Smooth muscle cell (in vitro differentiated cells): ENCODE results near the gene PLAAT2. TPM values are rescaled to one million over a fixed set of nuclear protein-coding genes. Genes with fewer than 3 reads are reported as not detected.

Experiments used
- DNase-seq: peaks from one replicate; lab custom pipeline; 2025; ENCODE audit not compliant: unreplicated experiment; lab: John Stamatoyannopoulos, UW
- H2AFZ ChIP-seq: fragments of 200-600 bp; sonication (generic); 2 replicates; pipeline ENCODE4 v1.6.0; 2016; ENCODE audit warnings: antibody characterized with exemption, low read depth, mild to moderate bottlenecking
- H3F3A ChIP-seq: fragments of 200-600 bp; sonication (generic); 2 replicates; pipeline ENCODE4 v1.6.0; 2017; ENCODE audit warnings: antibody characterized with exemption, low read depth
- H3K27ac ChIP-seq: fragments of 200-600 bp; sonication (generic); 2 replicates; pipeline ENCODE4 v1.5.1; 2016; ENCODE audit warnings: low read depth, mild to moderate bottlenecking
- H3K27me3 ChIP-seq: fragments of 200-600 bp; sonication (generic); 2 replicates; pipeline ENCODE4 v1.6.1; 2016; ENCODE audit warnings: low read depth, mild to moderate bottlenecking
- H3K36me3 ChIP-seq: fragments of 200-600 bp; sonication (generic); 2 replicates; pipeline ENCODE4 v1.5.1; 2016; ENCODE audit warnings: low read depth
- H3K4me1 ChIP-seq: fragments of 200-600 bp; sonication (generic); 2 replicates; pipeline ENCODE4 v1.5.1; 2016; ENCODE audit warnings: low read depth
- H3K4me2 ChIP-seq: fragments of 200-600 bp; sonication (generic); 2 replicates; pipeline ENCODE4 v1.6.0; 2016; ENCODE audit warnings: mild to moderate bottlenecking
- H3K4me3 ChIP-seq: fragments of 200-600 bp; sonication (generic); 2 replicates; pipeline ENCODE4 v1.5.1; 2016; ENCODE audit warnings: mild to moderate bottlenecking
- H3K79me2 ChIP-seq: fragments of 200-600 bp; sonication (generic); 2 replicates; pipeline ENCODE4 v1.6.0; 2016; ENCODE audit warnings: low read depth, mild to moderate bottlenecking
- H3K9ac ChIP-seq: fragments of 200-600 bp; sonication (generic); 2 replicates; pipeline ENCODE4 v1.6.0; 2016; ENCODE audit warnings: low read depth
- H3K9me3 ChIP-seq: fragments of 200-600 bp; sonication (generic); replicated peaks from 2 replicates; pipeline ENCODE4 v1.5.1; 2016; ENCODE audit warnings: low read depth
- H4K20me1 ChIP-seq: fragments of 200-600 bp; sonication (generic); 2 replicates; pipeline ENCODE4 v1.6.0; 2016; ENCODE audit warnings: low read depth
- CTCF ChIP-seq: fragments of 200-600 bp; sonication (generic); IDR thresholded peaks from 2 replicates; pipeline ENCODE4 v1.5.1; 2017; ENCODE audit warnings: borderline replicate concordance, mild to moderate bottlenecking, antibody characterized with exemption; ENCODE audit not compliant: insufficient read depth, poor library complexity, severe bottlenecking
- WGBS: methylation state at CpG from one replicate; pipeline ENCODE4 v1.1.7; 2016; ENCODE audit warnings: low lambda C conversion rate; 5-methylcytosine and 5-hydroxymethylcytosine counted together
- polyA plus RNA-seq: library from polyadenylated mRNA; unstranded; fragments of >200 nt; fragmentation: Nextera tagmentation; extraction: Ambion mirVana; gene quantifications from 2 replicates; pipeline ENCODE4 v1.2.1, GENCODE V29; 2016
- total RNA-seq: library from RNA; depleted of rRNA; stranded (reverse); fragments of >200 nt; gene quantifications from 2 replicates; pipeline ENCODE4 v1.2.3, GENCODE V29; 2014

The PLAAT2 gene
- total and polyA plus RNA-seq, 2 experiments from 2014 or later: not detected

GRCh38 chr11:63560506-63561180 is 2.5 kb downstream of the PLAAT2 start:
- Histone ChIP-seq H3F3A (no peaks in the 10 kb centered on the region), H3K27ac (no peak overlapping the region), H4K20me1 (no peaks in the 10 kb centered on the region), H3K4me2 (no peak overlapping the region), H2AFZ (no peak overlapping the region), H3K27me3 (no peaks in the 10 kb centered on the region), H3K36me3 (no peaks in the 10 kb centered on the region), H3K79me2 (no peaks in the 10 kb centered on the region), H3K9ac (no peak overlapping the region), H3K4me1 (no peaks in the 10 kb centered on the region), H3K4me3 (no peak overlapping the region), H3K9me3 (no peaks in the 10 kb centered on the region)
- WGBS: 84% methylated on average over 7 of the region's 7 CpGs
- DNase-seq: no peak
- TF ChIP-seq CTCF: no peak

GRCh38 chr11:63558459-63559157 is 4.6 kb downstream of the PLAAT2 start:
- Histone ChIP-seq H3K36me3 (no peaks in the 10 kb centered on the region), H3K9me3 (no peaks in the 10 kb centered on the region), H3K4me1 (peaks cover 4% of the 10 kb centered on the region), H4K20me1 (no peaks in the 10 kb centered on the region), H3K9ac (no peak overlapping the region), H3F3A (no peaks in the 10 kb centered on the region), H3K27ac (no peak overlapping the region), H3K27me3 (no peaks in the 10 kb centered on the region), H3K4me3 (no peak overlapping the region), H2AFZ (no peak overlapping the region), H3K79me2 (no peaks in the 10 kb centered on the region), H3K4me2 (no peak overlapping the region)
- WGBS: 98% methylated on average over 7 of the region's 7 CpGs
- no peak for TF ChIP-seq CTCF
- no peak for DNase-seq

DNA sequence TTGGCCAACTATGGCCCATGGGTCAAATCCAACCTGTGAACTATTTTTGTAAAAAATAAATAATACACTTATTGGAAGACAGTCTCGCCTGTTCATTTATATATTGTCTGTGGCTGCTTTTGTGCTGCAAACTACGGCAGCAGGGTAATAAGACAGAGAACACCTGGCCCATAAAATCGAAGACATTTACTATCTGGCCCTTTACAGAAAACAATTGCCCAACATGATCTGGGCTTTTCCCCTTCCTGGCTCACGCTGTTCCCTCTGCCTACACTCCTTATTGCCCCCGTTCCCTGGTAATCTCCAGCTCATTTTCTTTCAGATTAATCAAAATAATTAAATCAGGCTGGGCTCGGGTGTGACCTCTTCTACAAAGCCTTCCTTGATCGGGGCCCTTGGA is 5.6 kb downstream of the PLAAT2 start:
- Histone ChIP-seq H3K36me3 (no peaks in the 10 kb centered on the region), H3K4me3 (no peak overlapping the region), H3K4me1 (peaks cover 4% of the 10 kb centered on the region), H3K4me2 (no peak overlapping the region), H3K27me3 (no peaks in the 10 kb centered on the region), H3K27ac (no peak overlapping the region), H4K20me1 (no peaks in the 10 kb centered on the region), H3F3A (no peaks in the 10 kb centered on the region), H3K9me3 (no peaks in the 10 kb centered on the region), H3K79me2 (no peaks in the 10 kb centered on the region), H3K9ac (no peak overlapping the region), H2AFZ (no peak overlapping the region)
- WGBS: 94% methylated on average over 7 of the region's 7 CpGs
- DNase-seq: no peak
- TF ChIP-seq CTCF: no peak
